AG20443 (cell line): ENCODE results near the gene RRN3.
"Not testable (repeated sequence)": the region's sequence is repeated elsewhere in the genome, so short reads cannot be mapped to it uniquely, and the experiment has no call there.

ENCODE experiments used
- DNase-seq: peaks from one replicate; pipeline ENCODE4 v3.0.0; 2012; ENCODE audit warnings: low spot score, mixed read lengths

Gene RRN3

DNA sequence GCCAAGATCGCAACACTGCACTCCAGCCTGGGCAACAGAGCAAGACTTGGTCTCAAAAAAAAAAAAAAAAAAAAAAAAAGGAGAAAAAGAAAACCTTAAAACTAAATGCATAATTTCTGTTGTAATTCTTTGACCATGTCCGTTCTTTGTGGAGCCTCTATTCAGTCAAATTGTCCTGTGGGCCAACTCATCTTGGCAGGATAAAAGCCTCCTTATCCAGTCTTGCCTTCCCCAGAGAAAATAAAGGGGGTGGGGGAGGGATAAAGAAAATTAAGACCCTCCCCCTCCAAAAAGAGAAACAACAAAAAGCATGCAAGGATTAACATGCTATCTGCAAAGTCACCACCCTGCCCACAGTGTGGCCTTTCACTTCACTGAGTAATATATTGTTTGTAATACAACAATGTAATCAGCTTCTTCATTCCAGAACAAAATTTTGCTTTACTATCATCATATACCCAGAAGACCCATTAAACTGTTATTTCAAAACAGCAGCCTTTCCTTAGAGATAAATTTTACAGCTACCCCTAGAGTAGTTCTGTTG is 5.4 kb upstream of the RRN3 start:
- not testable (repeated sequence) for DNase-seq

GRCh38 chr16:15096583-15096972 is 2.5 kb upstream of the RRN3 start:
- DNase-seq: not testable (repeated sequence)

DNA sequence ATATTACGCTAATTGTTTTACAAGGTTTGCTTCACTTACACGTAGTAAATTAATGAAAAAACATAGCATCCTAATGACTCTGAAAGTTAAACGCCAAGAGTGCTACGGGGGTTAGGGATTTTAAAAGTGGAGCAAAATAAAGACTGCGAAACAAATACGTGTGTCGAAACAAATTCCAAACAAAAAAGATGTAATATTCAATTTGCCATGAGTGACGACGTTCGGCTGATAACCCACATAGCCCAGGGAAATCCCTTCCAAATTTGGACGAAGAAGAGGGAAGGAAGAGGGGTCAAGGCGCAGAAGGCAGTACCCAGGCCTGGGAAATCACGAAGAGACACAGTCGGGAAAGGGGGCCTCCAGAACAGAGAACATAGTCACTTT is 509 bp downstream of the RRN3 start:
- not testable (repeated sequence) for DNase-seq

DNA sequence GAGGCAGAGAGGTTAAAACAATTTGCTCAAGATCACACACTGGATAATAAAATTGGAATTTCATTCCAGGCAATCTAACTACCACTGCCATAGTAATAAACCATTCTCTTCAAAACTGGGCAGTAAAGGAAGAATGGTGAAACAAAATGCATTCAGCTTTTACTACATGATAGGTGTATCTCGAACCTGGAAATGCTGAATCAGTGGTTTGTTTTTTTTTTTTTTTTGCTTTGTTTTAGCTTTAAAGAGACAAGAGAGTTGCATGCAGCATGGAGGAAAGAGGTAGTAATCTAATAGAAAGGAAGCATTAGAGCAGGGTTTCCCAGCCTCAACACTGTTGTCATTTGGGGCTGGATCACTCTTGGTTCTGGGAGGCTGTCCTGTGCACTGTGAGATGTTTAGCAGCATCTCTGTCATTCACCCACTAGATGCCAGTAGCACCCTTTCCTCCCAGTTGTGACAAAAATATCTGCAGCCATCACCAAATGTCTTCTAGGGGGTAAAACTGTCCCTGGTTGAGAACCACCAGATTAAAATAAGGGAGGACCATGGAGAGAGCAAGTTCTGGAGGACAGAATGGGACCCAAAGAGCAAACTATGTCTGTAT is 3.3 kb downstream of the RRN3 start:
- DNase-seq: not testable (repeated sequence)

- not testable (repeated sequence) for DNase-seq
These were observed 11.3 kb downstream of the RRN3 start for GRCh38 chr16:15082788-15083187.

DNA sequence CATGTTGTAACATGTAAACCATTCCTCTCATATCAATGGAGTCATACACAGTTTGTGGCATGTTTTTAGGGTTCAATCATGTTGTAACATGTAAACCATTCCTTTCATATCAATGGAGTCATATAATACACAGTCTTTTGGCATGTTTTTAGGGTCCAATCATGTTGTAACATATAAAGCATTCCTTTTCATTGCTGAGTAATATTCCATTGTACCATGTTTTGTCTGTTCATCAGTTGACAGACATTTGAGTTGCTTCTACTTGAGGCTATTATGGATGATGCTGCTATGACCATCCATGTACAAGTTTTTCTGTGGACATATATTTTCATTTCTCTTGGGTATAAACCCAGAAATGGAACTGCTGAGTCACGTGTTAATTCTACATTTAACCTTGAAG is 13.2 kb downstream of the RRN3 start:
- DNase-seq: not testable (repeated sequence)

- DNase-seq: not testable (repeated sequence)
These were observed 17.9 kb downstream of the RRN3 start for GRCh38 chr16:15076161-15076560.

DNA sequence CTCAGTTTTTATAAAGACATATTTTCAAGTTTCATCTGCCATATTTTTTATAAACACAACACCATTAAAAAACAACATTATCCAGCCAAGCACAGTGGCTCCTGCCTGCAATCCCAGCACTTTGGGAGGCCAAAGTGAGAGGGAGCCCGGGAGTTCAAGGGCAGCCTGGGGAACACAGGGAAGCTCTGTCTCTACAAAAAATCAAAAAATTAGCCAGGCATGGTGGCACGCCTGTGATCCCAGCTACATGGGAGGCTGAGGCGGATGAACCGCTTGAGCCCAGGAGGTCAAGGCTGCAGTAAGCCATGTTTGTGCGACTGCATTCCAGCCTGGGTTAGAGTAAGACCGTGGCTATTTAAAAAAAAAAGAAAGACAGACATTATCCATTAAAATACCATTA is 21.0 kb downstream of the RRN3 start:
- DNase-seq: no peak

DNA sequence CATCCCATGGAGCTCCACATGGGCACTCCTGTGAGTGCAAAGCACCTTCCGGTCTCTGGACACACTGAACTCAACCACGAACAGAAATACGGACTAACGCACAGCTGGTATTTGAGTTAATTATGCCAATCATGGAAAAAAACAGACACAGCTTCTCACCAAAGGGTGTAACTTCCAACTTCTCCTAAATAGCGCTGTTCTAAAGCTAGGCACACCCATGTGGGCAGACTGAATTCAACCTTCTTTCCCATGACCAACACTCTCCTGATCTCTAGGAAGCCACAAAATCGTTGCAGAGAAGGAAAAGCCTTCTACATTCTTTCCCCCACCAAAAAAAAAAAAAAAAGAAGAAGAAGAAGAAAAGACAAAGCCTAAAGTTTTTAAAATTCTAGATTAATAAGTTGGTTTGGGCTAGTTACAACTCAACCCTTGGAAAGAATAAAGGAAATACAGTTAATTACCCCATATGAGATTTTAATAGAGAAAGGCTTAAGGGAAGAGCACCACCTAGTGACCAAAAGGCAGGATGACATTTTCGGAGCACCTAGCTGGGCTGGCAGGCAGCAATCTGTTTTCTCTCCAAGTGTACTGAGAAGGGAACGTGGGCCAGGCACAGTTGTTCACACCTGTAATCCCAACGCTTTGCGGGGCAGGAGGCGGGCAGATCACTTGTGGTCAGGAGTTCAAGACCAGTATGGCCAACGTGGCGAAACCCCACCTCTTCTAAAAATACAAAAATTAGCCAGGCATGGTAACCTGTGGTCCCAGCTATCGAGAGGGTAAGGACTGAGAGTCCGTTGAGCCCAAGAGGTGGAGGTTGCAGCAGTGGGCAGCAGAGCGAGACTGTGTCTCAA is 21.9 kb downstream of the RRN3 start:
- DNase-seq: not testable (repeated sequence)

GRCh38 chr16:15071013-15071412 is 23.1 kb downstream of the RRN3 start:
- DNase-seq: not testable (repeated sequence)

DNA sequence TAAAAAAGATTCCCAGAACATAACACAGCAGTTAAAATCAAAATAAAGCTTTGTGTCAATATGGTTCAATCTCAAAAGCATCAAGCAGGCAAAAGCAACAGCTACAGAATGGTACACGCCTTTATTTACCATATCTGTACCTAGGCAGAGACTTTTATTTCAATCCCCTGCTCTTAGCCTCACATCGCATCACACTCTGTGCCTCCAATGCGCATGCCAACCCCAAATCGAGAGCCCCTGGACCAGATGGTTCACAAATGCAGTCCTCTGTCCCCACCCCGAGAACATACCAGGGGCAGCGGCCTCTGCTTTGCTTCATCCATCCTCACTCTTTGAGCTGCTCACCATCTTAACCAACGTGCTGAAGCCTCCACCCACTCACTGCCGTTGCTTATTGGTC is 27.4 kb downstream of the RRN3 start:
- not testable (repeated sequence) for DNase-seq

GRCh38 chr16:15065961-15066360 is 28.1 kb downstream of the RRN3 start:
- DNase-seq: not testable (repeated sequence)

GRCh38 chr16:15062085-15062810 is 31.8 kb downstream of the RRN3 start:
- not testable (repeated sequence) for DNase-seq

DNA sequence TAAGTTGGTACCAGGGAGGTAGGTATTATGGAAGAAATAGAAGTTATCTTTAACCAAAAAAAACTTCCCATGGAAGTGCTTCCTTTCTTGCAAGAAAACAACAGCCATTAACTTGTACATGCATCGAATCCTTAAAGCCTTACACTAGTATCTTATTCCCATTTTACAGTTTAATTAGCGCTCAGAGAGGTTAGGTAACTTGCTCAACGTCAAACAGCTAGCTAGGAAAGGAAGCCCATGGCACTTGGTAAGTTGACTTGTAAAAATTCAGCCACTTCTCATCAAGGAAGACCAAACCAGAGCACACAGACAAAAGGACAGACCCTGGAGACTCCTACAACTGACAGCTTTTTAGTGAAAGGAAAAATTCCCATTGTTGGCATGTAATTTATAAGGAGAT is 34.7 kb downstream of the RRN3 start:
- DNase-seq: no peak

- no peak for DNase-seq
These were observed 36.2 kb downstream of the RRN3 start for GRCh38 chr16:15057681-15058417.

GRCh38 chr16:15055141-15056053 is 38.7 kb downstream of the RRN3 start:
- DNase-seq: peak; percentile 45

DNA sequence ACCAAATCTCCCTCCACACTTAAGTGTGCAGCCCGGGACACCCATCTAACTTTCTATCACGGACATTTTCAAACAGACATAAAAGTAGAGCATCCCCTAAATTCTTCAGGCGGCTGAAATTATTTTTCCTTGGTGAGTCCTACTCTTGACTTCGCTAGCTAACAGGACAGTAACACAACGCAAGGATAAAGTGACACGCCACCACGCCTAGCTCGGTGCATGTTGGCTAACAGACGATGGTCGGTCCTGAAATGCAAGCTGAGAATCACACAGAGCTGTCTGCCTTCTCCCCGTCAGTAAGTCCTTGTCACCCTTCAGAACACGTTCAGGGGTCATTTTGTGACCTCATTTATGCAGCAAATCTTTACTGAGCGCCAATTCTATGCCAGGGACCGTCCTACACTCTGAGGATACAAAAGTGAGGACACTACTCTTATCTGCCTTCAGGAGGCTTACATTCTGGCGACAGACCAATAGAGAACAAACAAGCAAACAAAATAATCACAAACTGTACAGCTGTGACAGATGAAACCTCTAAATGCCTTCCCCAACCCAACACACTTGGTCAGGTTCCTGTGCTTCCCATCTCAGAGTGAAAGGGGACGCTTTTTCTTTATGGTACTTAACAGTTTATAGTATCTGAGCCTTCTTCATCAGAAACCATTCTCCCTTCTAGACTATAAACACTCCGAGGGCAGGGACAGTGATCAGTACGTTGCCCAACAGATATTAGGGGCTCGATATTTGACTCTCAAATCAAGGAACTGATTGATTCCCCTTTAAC is 39.5 kb downstream of the RRN3 start:
- no peak for DNase-seq

GRCh38 chr16:15053904-15054303 is 40.2 kb downstream of the RRN3 start:
- no peak for DNase-seq

GRCh38 chr16:15052747-15053476 is 41.2 kb downstream of the RRN3 start:
- DNase-seq: peak; percentile 48
